Brain pericyte (primary cell): Measurements from ENCODE around the gene RARA.
"Not testable (repeated sequence)": the region's sequence is repeated elsewhere in the genome, so short reads cannot be mapped to it uniquely, and the experiment has no call there.

Experiments
- DNase-seq: peaks from one replicate; pipeline ENCODE4 v3.0.0-alpha.2; 2012; ENCODE audit warnings: low read depth, low spot score

RARA gene

DNA sequence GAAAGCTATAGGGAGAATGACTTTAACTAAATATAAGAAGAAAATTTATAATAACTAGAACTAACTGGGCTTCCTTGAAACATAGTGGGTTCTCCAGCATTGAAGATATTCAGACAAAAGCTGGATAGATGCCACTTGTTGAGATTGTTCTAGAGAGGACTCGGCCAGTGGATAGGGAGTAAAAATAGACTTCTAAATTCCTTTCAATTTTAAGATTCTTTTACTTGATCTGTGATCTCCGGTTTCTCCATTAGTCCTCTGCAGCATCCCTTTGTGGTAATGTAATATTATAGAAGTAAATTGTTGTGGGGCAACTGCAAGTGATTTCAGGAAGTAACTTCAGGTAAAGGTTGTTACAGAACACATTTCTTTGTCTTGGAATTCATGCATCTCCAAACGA lies 10.3 kb upstream of the RARA start:
- no peak for DNase-seq

DNA sequence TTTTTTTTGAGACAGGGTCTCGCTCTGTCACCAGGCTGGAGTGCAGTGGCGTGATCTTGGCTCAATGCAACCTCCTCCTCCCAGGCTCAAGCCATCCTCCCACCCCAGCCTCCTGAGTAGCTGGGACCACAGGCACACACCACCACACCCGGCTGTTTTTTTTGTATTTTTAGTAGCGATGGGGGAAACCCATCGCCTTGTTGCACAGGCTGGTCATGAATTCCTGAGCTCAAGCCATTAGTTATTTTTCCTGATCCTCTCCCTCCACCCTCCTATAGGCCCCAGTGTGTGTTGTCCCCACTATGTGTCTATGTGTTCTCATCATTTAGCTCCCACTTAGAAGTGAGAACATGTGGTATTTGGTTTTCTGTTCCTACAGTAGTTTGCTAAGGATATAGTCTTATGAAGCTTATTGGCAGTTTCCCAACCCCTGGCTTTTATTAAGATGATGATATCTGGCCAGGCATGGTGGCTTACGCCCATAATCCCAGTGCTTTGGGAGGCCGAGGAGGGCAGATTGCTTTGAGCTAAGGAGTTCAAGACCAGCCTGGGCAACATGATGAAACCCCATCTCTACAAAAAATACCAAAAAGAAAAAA lies 9.7 kb upstream of the RARA start:
- DNase-seq, result not testable (repeated sequence)

DNA sequence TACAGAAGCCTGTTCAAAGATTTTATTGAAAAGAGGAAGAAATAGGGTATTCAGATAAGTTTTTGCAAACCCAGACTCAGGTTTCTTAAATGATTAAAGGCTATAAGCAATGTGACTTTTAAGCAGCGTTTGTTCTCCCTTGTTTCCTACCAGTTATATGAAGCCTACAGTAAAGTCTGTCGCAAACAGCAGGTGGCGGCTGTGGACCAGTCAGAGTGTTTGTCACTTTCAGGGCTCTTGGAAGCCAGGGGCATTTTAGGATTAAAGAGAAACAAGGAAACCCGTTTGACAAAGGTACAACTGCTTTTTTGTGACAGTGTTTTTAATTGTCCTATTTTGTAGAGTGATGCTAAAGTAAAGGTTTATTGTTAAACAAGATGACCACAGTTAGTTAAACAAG lies 7.7 kb upstream of the RARA start:
- no peak for DNase-seq

DNA sequence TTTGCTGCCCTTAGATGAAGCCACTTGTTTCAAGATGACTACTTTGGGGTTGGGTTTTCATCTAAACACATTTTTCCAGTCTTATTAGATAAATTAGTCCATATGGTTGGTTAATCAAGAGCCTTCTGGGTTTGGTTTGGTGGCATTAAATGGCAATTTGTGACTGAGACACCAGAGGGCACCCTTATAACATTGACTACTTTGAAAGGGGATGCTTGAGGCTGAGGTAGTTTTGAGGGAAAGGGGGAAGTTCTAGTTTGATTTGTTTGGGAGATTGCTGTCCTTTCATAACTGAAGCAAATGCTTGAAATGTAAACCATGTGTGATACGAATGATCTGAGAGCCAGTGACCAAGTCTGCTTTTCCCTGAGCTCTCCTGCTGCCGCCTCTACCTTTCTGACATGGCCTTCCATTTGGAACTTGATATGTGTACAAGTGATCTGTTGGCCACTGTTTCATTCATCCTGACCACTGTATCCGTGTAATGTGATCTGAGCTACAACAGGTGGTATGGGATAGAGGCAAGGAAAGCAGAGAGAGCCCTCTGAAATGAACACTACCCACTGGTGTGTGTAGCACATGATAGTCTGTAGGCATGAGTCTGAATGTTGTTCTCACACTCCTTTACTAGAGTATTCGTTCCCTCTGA lies 5.8 kb upstream of the RARA start:
- DNase-seq, result no peak

DNA sequence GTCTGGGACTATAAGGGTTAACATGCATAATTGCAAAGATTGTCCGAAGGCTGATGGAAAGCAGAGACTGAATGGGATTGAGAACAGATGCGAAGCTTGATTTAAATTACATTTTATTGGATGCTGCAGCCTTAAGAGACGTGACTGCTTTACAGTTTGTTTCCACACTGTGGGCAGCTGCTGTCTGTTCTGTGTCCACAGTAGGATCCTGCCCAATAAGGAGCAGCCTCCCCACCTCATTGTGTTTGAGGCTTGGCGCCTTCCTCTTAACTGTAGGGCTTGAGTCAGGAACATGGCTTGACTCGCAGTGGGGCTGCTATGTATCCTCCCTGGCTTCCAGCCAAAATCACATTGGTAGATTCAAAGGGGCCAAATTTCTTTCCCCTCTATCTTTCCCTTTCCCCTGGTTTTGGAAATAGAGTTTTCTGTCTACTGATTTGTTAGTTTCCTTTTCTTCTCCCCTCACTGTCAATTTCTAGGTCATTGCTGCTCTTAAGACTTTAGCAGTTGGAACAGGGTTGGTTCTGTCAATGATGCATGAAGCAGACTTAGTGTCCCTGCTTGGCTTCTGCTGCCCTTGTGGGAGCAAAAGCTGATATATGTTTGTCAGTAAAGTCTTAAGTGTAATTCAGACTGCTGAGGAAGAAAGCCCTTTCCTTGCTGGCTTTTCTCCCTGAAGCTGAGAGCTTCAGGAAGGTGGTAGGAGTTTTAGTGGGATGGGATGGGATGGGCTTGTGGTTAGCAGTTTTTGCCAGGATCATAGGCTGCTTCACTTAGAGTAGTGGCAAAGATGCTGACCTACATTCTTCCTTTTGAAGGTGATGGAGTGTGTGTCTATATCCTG lies 5.0 kb upstream of the RARA start:
- no peak for DNase-seq

DNA sequence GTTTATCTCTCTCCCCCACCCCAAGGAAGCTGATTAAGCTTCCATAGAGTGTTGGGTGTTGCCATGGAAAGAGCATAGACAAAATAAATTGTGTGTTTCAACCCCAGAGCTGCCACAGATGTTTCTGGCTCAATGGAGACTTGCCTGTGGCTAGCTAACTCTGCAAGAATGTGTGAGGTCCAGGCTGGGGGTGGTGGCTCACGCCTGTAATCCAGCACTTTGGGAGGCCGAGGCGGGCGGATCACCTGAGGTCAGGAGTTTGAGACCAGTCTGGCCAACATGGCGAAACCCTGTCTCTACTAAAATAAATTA lies 4.5 kb upstream of the RARA start:
- DNase-seq, result not testable (repeated sequence)

DNA sequence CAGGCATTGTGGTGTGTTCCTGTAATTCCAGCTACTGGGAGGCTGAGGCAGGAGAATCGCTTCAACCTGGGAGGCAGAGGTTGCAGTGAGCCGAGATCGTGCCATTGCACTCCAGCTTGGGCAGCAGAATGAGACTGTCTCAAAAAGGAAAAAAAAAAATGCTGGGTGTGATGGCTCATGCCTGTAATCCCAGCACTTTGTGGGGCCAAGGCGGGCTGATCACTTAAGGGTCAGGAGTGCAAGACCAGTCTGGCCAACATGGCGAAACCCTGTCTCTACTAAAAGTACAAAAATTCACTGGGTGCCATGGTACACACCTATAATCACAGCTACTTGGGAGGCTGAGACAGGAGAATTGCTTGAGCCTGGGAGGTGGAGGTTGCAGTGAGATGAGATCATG lies 4.1 kb upstream of the RARA start:
- DNase-seq, result not testable (repeated sequence)

DNA sequence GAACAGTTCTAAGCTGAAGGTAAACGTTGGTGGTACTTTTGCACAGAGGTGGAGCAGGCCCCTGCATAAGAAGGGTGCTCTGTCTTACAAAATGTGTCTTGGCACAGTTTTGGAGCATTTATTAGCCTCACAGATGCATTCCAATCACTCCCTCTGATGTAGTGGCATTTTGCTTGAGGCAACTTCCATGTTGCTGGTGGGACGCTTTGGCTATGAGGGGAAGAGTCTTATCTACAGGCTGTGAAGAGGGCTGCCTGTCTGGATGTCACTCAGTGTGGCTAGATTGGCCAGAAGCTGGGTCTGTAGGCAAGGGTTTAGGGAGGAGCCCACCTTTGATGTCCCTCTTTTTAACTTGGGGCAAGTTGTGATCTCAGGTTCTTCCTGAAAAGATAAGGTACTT lies 2.6 kb upstream of the RARA start:
- no peak for DNase-seq

DNA sequence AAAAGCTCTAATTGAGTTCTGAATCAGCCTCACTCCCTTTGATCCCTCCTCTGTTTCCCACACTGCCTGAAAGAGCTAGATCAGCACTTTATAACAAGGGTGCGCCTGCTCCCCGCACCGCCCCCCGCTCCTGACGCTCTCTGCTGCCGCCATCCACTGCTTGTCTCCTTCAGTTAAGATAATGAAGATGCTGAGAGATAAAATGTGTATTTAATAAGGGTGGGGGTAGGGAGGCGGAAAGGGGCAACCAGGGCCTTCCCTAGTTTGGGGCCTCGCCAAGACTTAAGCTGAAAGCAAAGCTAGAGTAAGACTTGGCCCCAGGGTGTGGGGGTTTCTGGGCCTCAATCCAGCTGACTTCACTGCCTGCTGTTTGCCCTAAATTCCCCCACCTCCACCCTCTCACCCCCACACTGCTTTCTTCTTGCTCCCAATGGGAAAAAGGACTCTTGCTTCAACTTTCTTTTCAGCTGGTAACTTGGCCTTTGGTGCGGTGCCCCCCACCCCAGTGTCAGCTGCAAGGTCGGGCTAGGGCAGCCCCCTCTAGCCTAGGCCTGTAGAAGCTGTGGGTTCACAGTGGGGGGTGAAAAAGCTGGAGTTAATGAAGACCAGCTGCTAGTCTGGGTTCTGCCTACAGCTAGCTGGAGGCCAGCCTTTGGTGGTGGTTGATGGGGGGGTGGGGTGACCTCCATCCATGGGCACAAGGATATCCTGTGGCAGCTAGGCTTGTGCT lies 1.8 kb upstream of the RARA start:
- peak; percentile 88 for DNase-seq

DNA sequence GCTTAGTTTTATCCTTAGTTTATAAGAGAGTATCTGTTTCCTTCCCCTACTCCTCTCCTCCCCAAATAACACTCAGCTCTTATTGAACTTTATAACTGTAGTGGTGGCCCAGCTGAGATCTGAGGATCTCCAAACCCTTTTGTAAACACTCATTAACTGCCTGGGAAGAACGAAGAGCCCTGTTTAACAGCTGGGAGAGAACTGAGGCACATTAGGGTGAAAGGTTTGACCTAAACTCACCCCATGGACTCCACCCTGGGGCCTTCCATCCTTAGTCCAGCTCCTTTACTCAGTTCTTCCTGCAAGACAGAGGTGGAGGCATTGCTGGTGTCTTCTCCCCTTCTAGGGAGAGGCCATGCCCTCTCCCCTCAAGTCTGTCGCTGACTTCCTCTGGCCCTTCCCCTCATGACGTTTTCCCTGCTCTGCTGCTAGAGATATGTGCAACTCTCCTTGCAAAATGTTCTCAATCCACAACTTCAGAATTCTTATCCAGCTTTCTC lies 1.2 kb upstream of the RARA start:
- no peak for DNase-seq

DNA sequence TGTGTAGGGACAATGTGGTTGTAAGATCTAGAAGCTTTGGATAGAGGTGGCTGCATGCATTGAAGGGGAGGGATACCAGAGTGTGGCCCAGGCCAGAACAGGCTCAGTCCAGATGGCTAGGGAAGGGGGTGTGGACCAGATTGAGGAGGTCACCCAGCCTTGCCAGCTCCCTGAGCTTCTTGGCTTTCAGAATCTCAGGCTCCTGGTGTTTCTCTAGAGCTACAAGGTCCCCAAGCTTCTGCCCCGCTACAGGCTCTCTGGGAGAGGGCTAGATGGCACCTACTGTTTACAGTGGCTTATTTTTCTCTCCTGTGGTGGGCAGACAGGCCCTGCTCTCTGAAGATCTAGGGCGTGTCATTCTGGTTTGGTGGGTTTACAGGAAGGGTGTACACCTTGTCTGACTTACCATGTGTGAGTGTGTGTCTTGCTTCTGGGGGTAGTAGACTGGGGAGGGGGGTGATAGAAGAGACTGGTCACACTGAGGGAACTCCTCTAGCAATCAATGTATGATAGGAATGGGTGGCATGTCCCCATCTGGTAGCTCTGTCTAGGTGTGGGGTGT lies 1.1 kb downstream of the RARA start:
- DNase-seq, result no peak

DNA sequence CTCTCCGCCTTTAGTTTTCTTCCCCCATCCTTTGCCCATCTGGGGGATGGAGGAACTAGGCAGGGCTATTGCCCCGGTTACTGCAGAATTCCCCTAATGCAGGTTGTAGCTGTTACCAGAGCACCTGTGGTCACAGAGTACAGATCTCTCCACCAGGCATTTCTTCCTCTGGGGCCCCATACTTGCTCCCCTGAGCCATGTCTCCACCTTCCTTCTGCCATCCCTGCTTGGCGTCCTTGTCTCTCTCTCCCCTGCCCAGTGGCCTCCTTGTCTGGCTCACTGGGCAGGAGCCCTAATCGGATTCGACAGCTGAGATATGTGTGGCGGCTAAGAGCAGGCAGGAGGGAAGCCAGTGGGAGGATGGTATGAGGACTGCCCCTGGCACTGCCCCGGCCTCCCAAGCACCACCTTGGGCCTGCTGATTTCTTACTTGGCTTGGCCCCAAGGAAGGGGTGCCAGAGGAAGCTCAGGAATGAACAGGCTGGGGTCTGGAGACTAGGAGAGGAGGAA lies 2.0 kb downstream of the RARA start:
- no peak for DNase-seq

DNA sequence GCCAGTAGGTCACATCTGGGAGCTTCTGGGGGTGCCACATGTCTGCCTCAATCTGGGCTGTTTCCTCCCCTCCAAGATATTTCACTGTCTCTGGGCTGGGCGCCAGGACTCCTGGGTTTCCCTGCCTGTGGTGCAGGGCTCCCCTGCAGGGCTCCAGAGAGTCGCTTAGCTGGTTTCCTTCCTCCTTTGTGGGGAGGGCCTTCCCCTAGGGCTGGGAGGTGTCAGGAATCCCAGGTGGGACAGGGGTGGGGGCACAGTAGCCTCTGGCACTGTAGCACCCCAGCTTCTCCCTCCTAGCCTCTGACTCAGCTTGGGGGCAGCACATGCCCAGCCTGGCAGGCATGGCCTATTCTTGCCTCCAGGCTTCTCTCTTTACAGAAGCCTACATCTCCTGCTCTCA lies 2.6 kb downstream of the RARA start:
- no peak for DNase-seq

DNA sequence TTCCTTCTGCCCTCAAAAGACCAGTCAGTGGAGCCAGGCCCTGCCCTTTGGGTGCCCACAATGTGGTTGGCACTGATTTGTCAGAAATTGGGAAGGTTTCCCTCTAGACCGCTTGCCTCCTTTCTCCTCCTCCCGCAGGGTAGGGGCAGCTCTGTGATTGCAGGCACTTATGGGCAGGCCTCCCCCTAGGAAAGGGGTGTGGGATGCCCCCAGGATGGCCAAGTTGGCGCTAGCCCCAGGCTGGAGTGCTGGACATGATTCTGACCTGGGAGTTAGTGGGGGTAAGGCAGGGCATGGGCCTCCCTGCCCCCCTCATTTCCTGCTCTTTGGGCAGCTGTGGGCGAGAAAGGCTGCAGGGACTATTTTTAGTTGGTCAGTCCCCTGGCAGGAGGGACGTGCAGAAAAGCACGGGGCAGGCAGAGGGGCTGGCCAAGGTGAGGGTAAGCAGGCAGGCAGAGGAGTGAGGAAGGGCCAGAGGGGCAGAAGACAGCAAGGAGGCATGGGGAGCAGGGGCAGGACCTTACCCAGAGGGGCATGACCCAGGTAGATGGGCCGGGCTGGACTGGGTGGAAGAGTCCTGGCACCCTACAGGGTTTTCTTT lies 3.3 kb downstream of the RARA start:
- no peak for DNase-seq

DNA sequence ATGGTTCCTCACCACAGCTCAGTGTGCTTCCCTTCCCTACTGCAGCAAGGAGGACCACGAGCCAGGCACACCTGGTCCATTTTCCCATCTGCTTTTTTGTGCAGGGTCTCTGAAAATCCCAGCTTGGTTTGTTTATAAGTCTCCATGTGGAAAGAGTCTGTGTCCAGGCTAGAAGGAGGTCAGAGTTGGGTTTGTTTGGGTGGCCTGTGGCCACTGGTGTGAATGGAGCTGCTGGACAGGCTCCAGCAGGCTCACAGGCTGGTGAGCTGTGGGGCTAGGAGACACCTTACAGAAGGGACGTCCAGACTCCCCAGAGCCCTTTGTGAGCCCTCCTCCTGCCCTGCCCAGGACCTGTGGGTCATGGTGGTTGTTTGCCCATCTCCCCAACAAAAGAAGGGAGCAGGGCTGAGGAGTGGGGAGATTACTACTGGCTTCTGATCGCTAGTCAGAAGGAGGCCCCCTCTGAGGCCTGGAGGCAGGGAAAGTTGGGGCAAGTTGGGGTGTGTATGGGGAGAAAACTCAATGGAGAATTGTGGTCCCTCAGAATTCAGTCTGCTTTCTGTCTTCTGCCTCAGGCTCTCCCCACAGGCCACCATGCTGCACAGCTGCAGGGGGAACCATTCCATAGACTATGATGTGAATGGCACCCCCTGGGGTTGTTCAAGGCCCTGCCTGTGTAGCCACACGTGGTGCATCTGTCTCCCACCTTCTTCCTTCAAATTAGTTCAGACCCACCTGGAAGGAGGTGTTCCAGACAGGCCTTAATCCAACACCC lies 4.1 kb downstream of the RARA start:
- DNase-seq, result no peak

DNA sequence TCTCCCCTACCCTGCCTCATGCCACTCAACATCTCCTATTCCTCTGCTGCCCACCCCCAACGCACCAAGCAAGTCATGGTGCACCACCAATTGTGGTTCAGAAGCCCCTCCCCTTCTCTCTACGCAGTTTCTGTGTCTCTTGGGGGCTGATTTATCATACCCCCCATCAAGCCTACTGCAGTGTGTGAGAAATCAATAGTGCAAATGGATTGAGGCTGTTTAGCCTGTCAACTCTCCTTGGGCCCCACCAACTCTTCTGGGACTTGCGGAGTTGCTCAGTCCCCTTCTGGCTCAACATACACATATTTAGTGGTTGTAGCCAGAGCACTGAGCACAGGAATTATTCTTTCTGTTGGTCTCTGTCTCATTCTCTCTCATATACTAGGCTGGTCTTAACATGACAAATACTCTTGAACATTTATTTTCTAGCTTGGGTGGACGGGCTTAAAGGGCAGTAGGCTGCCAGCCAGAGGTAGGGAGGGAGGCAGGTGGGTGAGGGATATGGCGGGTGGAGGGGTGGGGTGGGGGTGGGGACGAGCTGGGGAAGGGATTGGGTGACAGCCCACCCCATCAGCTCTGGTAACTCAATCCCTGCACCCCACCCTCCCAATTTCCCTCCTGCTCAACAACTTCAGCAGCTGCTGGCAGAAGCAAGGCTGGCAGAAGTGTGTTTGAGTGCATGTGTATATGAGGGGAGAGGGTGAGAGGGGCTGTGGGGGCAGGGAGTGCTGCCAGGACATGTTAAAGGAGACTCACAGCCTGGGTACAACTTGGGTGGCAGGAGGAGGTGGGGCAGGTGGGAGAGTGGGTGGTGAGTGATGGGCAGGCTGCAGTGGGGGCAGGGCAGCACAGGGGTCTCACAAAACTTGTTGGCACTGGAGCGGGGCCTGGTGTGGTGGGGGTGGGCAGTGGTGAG lies 4.9 kb downstream of the RARA start:
- DNase-seq, result no peak

DNA sequence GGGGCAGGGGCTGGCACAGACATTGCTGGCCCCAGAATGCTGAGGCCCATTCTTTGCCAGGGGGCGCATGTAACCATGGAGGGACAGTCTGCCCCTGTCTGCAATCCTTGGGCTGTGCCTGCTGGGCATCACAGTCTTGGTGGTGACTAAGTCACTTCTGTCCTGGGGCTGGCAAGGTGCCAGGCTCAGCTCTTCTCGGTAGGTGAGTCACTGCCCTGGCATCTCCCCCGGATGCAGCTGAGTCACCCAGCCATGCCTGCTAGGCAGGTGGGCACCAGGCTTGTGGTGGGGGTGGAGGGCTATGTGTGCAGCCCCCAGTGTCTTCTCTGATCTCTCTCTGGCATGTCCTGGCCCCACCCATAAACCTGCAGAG lies 5.6 kb downstream of the RARA start:
- DNase-seq, result no peak

DNA sequence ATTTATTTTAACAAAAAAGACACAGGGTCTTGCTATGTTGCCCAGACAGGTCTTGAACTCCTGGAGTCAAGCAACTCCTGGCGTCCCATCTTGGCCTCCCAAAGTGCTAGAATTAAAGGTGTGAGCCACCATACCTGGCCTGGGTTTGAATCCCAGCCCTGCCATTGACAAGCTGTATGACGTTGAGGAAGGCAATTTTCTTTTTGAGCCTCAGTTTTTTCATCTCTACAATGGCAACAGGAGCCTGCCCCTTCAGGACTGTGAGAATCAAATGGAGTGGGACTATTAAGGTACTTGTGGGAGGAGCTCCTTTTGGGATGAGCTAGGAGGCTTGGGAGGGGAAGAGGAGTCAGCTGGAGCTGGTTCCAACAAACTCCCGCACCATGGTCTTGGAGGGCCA lies 6.2 kb downstream of the RARA start:
- no peak for DNase-seq
